Right lobe of liver (tissue), 4 donors: ENCODE data around the gene UTS2R.

ENCODE experiments used
- CTCF ChIP-seq, 4 donors: fragments of 200-600 bp in 3 of 4; fragments of 450-650 bp in 1 of 4; IDR thresholded peaks; one replicate each; pipeline versions ENCODE4 v1.5.1 to v1.8.0; 2016 to 2022; ENCODE audit warnings: antibody characterized with exemption in 4 of 4, mild to moderate bottlenecking in 2 of 4
- POLR2A ChIP-seq: fragments of 450-650 bp; IDR thresholded peaks from one replicate; pipeline ENCODE4 v1.6.1; 2017; ENCODE audit warnings: antibody characterized with exemption, mild to moderate bottlenecking
- donor health status: DM: no; HTN: no; CAD: no.
- donor health status: DM: no; HTN: no; CAD: no.
- donor health status: DM: no; HTN: yes; CAD: no.

- TF ChIP-seq POLR2A (no peak), CTCF (IDR thresholded peaks at IDR 0.05) (no peak)
Observed at GRCh38 chr17:82394278-82394677, 22.7 kb downstream of the UTS2R start.
